Right lobe of liver (tissue), 6 donors: ENCODE measurements around the gene MPZL1. TPM values are rescaled to one million over a fixed set of nuclear protein-coding genes. Genes with fewer than 3 reads are reported as not detected.
"Not testable (repeated sequence)": the region's sequence is repeated elsewhere in the genome, so short reads cannot be mapped to it uniquely, and the experiment has no call there.

Experiments used
- ATAC-seq, 4 donors: fragments of 200-7000 bp; cut with Tn5 transposase; one replicate each; pipeline ENCODE4 v1.9.1; 2020; ENCODE audit warnings: mild to moderate bottlenecking in 4 of 4, moderate library complexity in 4 of 4
- DNase-seq, 3 donors: peaks; one replicate each; pipeline ENCODE4 v3.0.0-alpha.2; 2020
- H3K27ac ChIP-seq, 3 donors: fragments of 200-600 bp; one replicate each; pipeline ENCODE4 v1.8.0; 2022
- H3K27me3 ChIP-seq, 2 donors: fragments of 200-600 bp; one replicate each; pipeline ENCODE4 v1.8.0; 2022
- H3K36me3 ChIP-seq, 4 donors: fragments of 200-600 bp; sonication (generic) in 1 of 4; one replicate each; pipeline versions ENCODE4 v1.5.1 to v1.8.0; 2017 to 2022; ENCODE audit warnings: control low read depth in 1 of 4
- H3K4me1 ChIP-seq, 4 donors: fragments of 200-600 bp; sonication (generic) in 1 of 4; one replicate each; pipeline versions ENCODE4 v1.5.1 to v1.8.0; 2017 to 2022; ENCODE audit warnings: control low read depth in 1 of 4
- H3K4me3 ChIP-seq, 3 donors: fragments of 200-600 bp; one replicate each; pipeline ENCODE4 v1.8.0; 2022
- H3K9me3 ChIP-seq, 4 donors: fragments of 200-600 bp; sonication (generic) in 1 of 4; one replicate each; pipeline versions ENCODE4 v1.5.1 to v1.8.0; 2017 to 2022; ENCODE audit warnings: control low read depth in 1 of 4
- CTCF ChIP-seq, 4 donors: fragments of 200-600 bp in 3 of 4; fragments of 450-650 bp in 1 of 4; IDR thresholded peaks; one replicate each; pipeline versions ENCODE4 v1.5.1 to v1.8.0; 2016 to 2022; ENCODE audit warnings: antibody characterized with exemption in 4 of 4, mild to moderate bottlenecking in 2 of 4
- POLR2A ChIP-seq: fragments of 450-650 bp; IDR thresholded peaks from one replicate; pipeline ENCODE4 v1.6.1; 2017; ENCODE audit warnings: antibody characterized with exemption, mild to moderate bottlenecking
- WGBS: methylation state at CpG from one replicate; pipeline ENCODE4 v1.1.6; 2018; ENCODE audit warnings: low coverage, low lambda C conversion rate; ENCODE audit not compliant: insufficient coverage; ENCODE audit errors: missing lambda C conversion rate; 5-methylcytosine and 5-hydroxymethylcytosine counted together
- intact Hi-C, 2 donors: fragments of 100-400 bp; cut with DNase I; formaldehyde crosslinking; loops; one replicate each; pipeline versions ENCODE4 v1.11.2 to v1.14.1; 2022
- total RNA-seq, 6 experiments: library from RNA; depleted of rRNA in 2 of 6; stranded (reverse); fragments of >200 nt in 2 of 6; fragmentation: NEBNext Ultra II Directional in 3 of 6; extraction: Animal tissue kit (Norgen Biotek cat#: 25700) in 3 of 6; gene quantifications; one replicate each; pipeline versions ENCODE4 v1.1.0 to v1.2.4, GENCODE V29; 2016 to 2023
- donor health status: DM: no; HTN: yes; CAD: no.
- donor health status: DM: no; HTN: no; CAD: no.
- donor health status: DM: no; HTN: no; CAD: no.
- donor health status: DM: no; HTN: yes; CAD: no.
- donor health status: DM: no; HTN: yes; CAD: no.

The MPZL1 gene
- total RNA-seq, 6 experiments from 2014 or later, result 15.7 to 43.3 (median 18.9) TPM

- Histone ChIP-seq H3K36me3 (no peaks in the 10 kb centered on the region), H3K4me1 (peaks cover 0 to 3% (median 0%) of the 10 kb centered on the region in 4 donors), H3K27ac (no peak overlapping the region), H3K9me3 (no peaks in the 10 kb centered on the region), H3K27me3 (no peaks in the 10 kb centered on the region), H3K4me3 (no peak overlapping the region)
- WGBS, result 95% methylated on average over 2 of the region's 3 CpGs
- no peak for TF ChIP-seq CTCF (IDR thresholded peaks at IDR 0.05)
- TF ChIP-seq POLR2A, result no peak
- ATAC-seq, result no peak
- DNase-seq, result no peak
- intact Hi-C loops, result loop anchor here in 1 of 2 donors (10.0 kb wide), 1 partner anchor 75 kb away; the partner anchor contains the start of gene MPZL1
Measured at GRCh38 chr1:167800251-167800650, 78.5 kb downstream of the MPZL1 start.

- Histone ChIP-seq H3K27me3 (no peaks in the 10 kb centered on the region), H3K4me3 (no peak overlapping the region), H3K36me3 (no peaks in the 10 kb centered on the region), H3K27ac (no peak overlapping the region), H3K9me3 (no peaks in the 10 kb centered on the region), H3K4me1 (peaks cover 0 to 3% (median 0%) of the 10 kb centered on the region in 4 donors)
- TF ChIP-seq CTCF (IDR thresholded peaks at IDR 0.05) (no peak), POLR2A (no peak)
- WGBS, result 90% methylated on average over 4 of the region's 4 CpGs
- no peak for ATAC-seq
- no peak for DNase-seq
- intact Hi-C loops, result loop anchor here in 1 of 2 donors (10.0 kb wide), 1 partner anchor 77 kb away; the partner anchor contains the start of gene MPZL1
Measured at GRCh38 chr1:167802235-167802634, 80.5 kb downstream of the MPZL1 start.

DNA sequence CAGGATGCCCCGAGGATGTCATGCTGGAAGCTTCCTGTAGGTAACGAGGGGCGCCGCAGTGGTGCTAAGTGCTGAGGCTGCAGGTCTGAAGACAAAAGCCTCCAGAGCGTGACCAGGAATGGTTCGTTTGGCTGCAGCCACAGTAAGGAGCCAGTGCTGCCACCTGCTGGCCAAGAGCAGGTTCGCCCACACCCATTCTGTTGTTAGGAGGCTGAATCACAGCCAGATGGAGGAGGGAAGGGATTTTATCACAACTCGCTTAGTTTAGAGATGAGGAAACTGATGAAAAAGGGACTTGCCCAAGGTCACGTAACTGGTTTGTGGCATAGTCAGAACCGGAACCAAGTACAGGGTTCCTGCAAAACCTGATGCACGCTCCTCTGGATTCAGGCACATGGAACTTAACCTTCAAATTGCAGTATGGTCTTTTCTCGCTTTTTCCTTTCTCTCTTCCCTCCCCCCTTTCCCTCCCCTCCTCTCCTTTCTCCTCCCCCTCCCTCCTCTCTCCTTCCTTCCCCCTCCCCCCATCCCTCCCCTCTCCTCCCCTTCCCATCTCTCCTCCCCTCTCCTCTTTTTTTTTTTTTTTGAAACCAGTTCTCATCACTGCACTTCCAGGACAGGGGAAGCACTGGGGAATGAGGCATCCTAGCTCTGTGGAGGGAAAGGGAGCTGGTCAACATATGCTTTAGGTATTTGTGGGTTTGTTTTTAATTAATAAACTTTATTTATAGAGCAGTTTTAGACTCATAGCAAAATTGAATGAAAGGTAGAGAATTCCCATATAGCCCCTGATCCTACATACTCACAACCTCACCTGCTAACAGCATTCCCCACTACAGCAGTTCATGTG is 81.8 kb downstream of the MPZL1 start:
- Histone ChIP-seq H3K9me3 (no peaks in the 10 kb centered on the region), H3K4me1 (peaks cover 0 to 3% (median 0%) of the 10 kb centered on the region in 4 donors), H3K4me3 (no peak overlapping the region), H3K27me3 (no peaks in the 10 kb centered on the region), H3K36me3 (no peaks in the 10 kb centered on the region), H3K27ac (no peak overlapping the region)
- intact Hi-C loops, result loop anchor here in 1 of 2 donors (10.0 kb wide), 1 partner anchor 79 kb away; the partner anchor contains the start of gene MPZL1
- TF ChIP-seq CTCF (IDR thresholded peaks at IDR 0.05) (peak in 3 of 4 donors; percentile 92 to 99 (median 98)), POLR2A (no peak)
- WGBS, result 5% methylated on average over 12 of the region's 12 CpGs
- ATAC-seq (peak; percentile 99 to 100 (median 99)), DNase-seq (peak; percentile 91 to 92 (median 92))

- Histone ChIP-seq H3K36me3 (peaks cover 0 to 6% (median 0%) of the 10 kb centered on the region in 4 donors), H3K4me1 (peaks cover 0 to 3% (median 0%) of the 10 kb centered on the region in 4 donors), H3K9me3 (no peaks in the 10 kb centered on the region), H3K27me3 (no peaks in the 10 kb centered on the region), H3K4me3 (no peak overlapping the region), H3K27ac (no peak overlapping the region)
- 45% methylated on average over 4 of the region's 4 CpGs for WGBS
- DNase-seq (no peak), ATAC-seq (no peak)
- intact Hi-C loops, result loop anchor here in 1 of 2 donors (10.0 kb wide), 1 partner anchor 80 kb away; the partner anchor contains the start of gene MPZL1
- no peak for TF ChIP-seq CTCF (IDR thresholded peaks at IDR 0.05)
- no peak for TF ChIP-seq POLR2A
Measured at GRCh38 chr1:167805041-167805556, 83.3 kb downstream of the MPZL1 start.

DNA sequence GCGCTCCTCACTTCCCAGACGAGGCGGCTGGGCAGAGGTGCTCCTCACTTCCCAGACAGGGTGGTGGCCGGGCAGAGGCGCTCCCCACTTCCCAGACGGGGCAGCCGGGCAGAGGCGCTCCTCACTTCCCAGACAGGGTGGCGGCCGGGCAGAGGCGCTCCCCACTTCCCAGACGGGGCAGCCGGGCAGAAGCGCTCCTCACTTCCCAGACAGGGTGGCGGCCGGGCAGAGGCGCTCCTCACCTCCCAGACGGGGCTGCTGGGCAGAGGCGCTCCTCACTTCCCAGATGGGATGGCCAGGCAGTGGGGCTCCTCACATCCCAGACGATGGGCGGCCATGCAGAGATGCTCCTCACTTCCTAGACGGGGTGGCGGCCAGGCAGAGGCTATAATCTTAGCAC is 84.5 kb downstream of the MPZL1 start:
- not testable (repeated sequence) for H3K27me3 ChIP-seq, H3K9me3 ChIP-seq, H3K27ac ChIP-seq, H3K36me3 ChIP-seq, ATAC-seq, DNase-seq, H3K4me3 ChIP-seq, H3K4me1 ChIP-seq
- intact Hi-C loops, result loop anchor here in 1 of 2 donors (10.0 kb wide), 1 partner anchor 81 kb away; the partner anchor contains the start of gene MPZL1
- WGBS, result 85% methylated on average over 9 of the region's 23 CpGs

DNA sequence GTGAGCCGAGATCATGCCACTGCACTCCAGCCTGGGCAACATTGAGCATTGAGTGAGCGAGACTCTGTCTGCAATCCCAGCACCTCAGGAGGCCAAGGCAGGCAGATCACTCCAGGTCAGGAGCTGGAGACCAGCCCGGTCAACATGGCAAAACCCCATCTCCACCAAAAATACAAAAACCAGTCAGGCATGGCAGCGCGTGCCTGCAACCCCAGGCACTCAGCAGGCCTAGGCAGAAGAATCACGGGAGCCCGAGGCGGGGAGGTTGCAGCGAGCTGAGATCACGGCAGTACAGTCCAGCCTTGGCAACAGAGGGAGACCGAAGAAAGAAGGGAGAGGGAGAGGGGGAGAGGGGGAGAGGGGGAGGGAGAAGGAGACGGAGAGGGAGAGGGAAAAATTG is 84.9 kb downstream of the MPZL1 start:
- ATAC-seq, H3K9me3 ChIP-seq: not testable (repeated sequence)

More for the DNA sequence above, 84.9 kb downstream of the MPZL1 start:
- not testable (repeated sequence) for H3K4me3 ChIP-seq, H3K36me3 ChIP-seq, DNase-seq, H3K4me1 ChIP-seq, H3K27ac ChIP-seq, H3K27me3 ChIP-seq
- intact Hi-C loops, result loop anchor here in 1 of 2 donors (10.0 kb wide), 1 partner anchor 82 kb away; the partner anchor contains the start of gene MPZL1
- no CpG with 5 or more reads among the region's 12 CpGs for WGBS
